Measurements from ENCODE around the gene GPR171. TPM values are rescaled to one million over a fixed set of nuclear protein-coding genes. Genes with fewer than 3 reads are reported as not detected.
A peak's percentile ranks its signal among the peaks of the same experiment; 100 is the strongest.

Gene GPR171
- total and polyA plus RNA-seq, 5 experiments from 2014 or later = 35.5 to 123 (median 69.3) TPM

DNA sequence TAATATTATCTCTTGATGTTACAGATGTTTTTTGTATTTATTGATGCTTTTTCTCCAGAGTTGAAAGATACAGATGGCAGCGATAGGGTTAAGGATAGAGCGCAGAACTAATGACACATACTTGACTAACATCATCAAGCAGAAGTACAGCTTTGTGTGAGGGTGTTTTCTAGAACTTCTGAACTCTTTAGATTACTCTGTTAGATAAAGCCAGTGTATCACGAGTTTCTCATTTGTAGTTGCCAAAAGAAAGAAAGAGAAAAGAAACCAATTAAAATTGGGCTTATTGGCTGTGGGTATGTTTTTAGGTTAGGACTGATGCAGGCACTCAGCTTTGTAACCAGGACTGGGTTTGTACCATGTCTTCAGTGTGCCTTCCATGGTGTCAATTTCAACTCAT is 6.6 kb upstream of the GPR171 start:
- peak overlapping the region in 3 of 10 donors; percentile 2 to 30 (median 15) for H3K4me3 Mint-ChIP-seq
- no peaks in the 10 kb centered on the region for H3K36me3 Mint-ChIP-seq
- DNase-seq (peak in 1 of 10 donors; percentile 36), ATAC-seq (peak; percentile 18 to 73)
- POLR2A ChIA-PET = interaction anchor here (1.2 to 2.2 kb wide), 2 partner anchors 20 to 42 kb away, joined by 5 to 7 read pairs; no protein-coding TSS in a partner anchor
- no peaks in the 10 kb centered on the region for H3K27me3 Mint-ChIP-seq
- no peaks in the 10 kb centered on the region for H3K9me3 Mint-ChIP-seq
- peaks cover 11 to 53% (median 48%) of the 10 kb centered on the region in 4 donors for H3K4me1 Mint-ChIP-seq
- peak overlapping the region in 7 of 10 donors; percentile 9 to 78 (median 69) for H3K27ac Mint-ChIP-seq

GRCh38 chr3:151206201-151206600 is 3.2 kb upstream of the GPR171 start:
- H3K4me3 Mint-ChIP-seq = peak overlapping the region in 2 of 10 donors; percentile 29 to 36
- no peaks in the 10 kb centered on the region for H3K9me3 Mint-ChIP-seq
- no peaks in the 10 kb centered on the region for H3K36me3 Mint-ChIP-seq
- DNase-seq = no peak
- peak overlapping the region in 7 of 10 donors; percentile 28 to 96 (median 93) for H3K27ac Mint-ChIP-seq
- H3K27me3 Mint-ChIP-seq = no peaks in the 10 kb centered on the region
- no peak for ATAC-seq
- POLR2A ChIA-PET = interaction anchor here (0.9 to 1.4 kb wide), 2 partner anchors 10 to 20 kb away, joined by 3 to 4 read pairs; no protein-coding TSS in a partner anchor
- H3K4me1 Mint-ChIP-seq = peaks cover 16 to 79% (median 65%) of the 10 kb centered on the region in 4 donors

DNA sequence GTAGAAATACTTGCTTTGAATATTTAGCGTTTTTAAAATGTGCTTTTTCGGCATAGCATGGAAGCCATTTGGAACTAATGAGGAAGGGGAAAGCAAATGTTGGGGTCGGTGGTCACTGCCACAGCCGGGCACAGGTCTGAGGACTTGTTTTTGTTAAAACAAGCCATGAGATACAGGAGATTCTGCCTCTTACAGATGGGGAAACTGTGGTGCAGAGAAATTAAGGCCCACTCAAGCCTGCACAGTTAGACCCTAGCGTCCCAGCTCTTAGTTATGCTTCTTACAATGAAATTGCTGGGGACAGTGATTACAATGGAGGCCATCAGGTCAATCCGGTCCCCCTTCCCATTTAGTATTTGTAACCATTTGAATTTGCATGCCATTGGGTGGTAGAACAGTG is 2.5 kb upstream of the GPR171 start:
- ATAC-seq (no peak), DNase-seq (no peak)
- no peaks in the 10 kb centered on the region for H3K27me3 Mint-ChIP-seq
- POLR2A ChIA-PET = interaction anchor here (1.0 to 1.4 kb wide), 2 partner anchors 19 to 34 kb away, joined by 3 read pairs; no protein-coding TSS in a partner anchor
- H3K27ac Mint-ChIP-seq = peak overlapping the region; percentile 42 to 96 (median 91)
- peak overlapping the region in 7 of 10 donors; percentile 16 to 53 (median 22) for H3K4me3 Mint-ChIP-seq
- H3K4me1 Mint-ChIP-seq = peaks cover 15 to 77% (median 65%) of the 10 kb centered on the region in 4 donors
- no peaks in the 10 kb centered on the region for H3K9me3 Mint-ChIP-seq
- no peaks in the 10 kb centered on the region for H3K36me3 Mint-ChIP-seq

- DNase-seq (no peak), ATAC-seq (no peak)
- Mint-ChIP-seq H3K4me1 (peaks cover 16 to 76% (median 64%) of the 10 kb centered on the region in 4 donors), H3K27me3 (no peaks in the 10 kb centered on the region), H3K4me3 (peak overlapping the region; percentile 6 to 73 (median 66)), H3K27ac (peak overlapping the region; percentile 42 to 96 (median 92)), H3K36me3 (peaks cover 0 to under 1% (median 0%) of the 10 kb centered on the region in 3 donors), H3K9me3 (no peaks in the 10 kb centered on the region)
- POLR2A ChIA-PET = interaction anchor here (1.0 to 1.4 kb wide), 2 partner anchors 19 to 34 kb away, joined by 3 read pairs; no protein-coding TSS in a partner anchor
Observed at GRCh38 chr3:151204530-151205402, 1.8 kb upstream of the GPR171 start.

GRCh38 chr3:151201051-151201730 is 1.8 kb downstream of the GPR171 start:
- H3K36me3 Mint-ChIP-seq = peaks cover 0 to 20% (median 4%) of the 10 kb centered on the region in 3 donors
- peak in 2 of 10 donors; percentile 21 to 29 for DNase-seq
- H3K4me1 Mint-ChIP-seq = peaks cover 14 to 68% (median 54%) of the 10 kb centered on the region in 4 donors
- no peaks in the 10 kb centered on the region for H3K27me3 Mint-ChIP-seq
- H3K9me3 Mint-ChIP-seq = no peaks in the 10 kb centered on the region
- peak overlapping the region; percentile 60 to 85 (median 81) for H3K4me3 Mint-ChIP-seq
- POLR2A ChIA-PET = interaction anchor here (0.7 to 3.1 kb wide), 8 partner anchors 9 to 1067 kb away, joined by 3 to 18 read pairs (median 8); partner anchors contain the start of genes EIF2A, MBNL1, SERP1 and SIAH2
- H3K27ac Mint-ChIP-seq = peak overlapping the region; percentile 46 to 96 (median 92)
- no peak for ATAC-seq

DNA sequence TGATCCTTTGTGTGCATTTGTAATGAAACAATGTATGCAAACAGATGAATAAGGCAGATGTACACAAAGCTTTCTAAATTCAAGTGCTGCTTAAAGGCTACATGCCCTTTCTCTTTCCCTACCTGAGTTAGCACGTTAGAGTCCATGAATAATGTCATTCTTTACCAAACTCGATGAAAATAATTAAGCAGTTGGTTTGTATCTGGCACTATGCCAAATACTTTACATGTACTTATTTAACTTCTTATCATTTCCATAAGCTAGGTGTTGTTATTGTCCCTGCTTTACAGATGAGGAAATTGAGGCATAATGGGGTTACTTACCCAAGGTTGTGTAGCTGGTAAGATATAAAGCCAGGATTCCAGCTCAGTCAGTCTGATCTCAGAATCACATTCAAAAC is 2.4 kb downstream of the GPR171 start:
- POLR2A ChIA-PET = interaction anchor here (0.7 to 3.1 kb wide), 8 partner anchors 10 to 1068 kb away, joined by 3 to 18 read pairs (median 8); partner anchors contain the start of genes EIF2A, MBNL1, SERP1 and SIAH2
- Mint-ChIP-seq H3K27me3 (no peaks in the 10 kb centered on the region), H3K27ac (peak overlapping the region; percentile 46 to 96 (median 90)), H3K4me1 (peaks cover 14 to 62% (median 51%) of the 10 kb centered on the region in 4 donors), H3K9me3 (no peaks in the 10 kb centered on the region), H3K4me3 (peak overlapping the region; percentile 55 to 84 (median 80)), H3K36me3 (peaks cover 0 to 20% (median 4%) of the 10 kb centered on the region in 3 donors)
- no peak for ATAC-seq
- peak in 1 of 10 donors; percentile 7 for DNase-seq

DNA sequence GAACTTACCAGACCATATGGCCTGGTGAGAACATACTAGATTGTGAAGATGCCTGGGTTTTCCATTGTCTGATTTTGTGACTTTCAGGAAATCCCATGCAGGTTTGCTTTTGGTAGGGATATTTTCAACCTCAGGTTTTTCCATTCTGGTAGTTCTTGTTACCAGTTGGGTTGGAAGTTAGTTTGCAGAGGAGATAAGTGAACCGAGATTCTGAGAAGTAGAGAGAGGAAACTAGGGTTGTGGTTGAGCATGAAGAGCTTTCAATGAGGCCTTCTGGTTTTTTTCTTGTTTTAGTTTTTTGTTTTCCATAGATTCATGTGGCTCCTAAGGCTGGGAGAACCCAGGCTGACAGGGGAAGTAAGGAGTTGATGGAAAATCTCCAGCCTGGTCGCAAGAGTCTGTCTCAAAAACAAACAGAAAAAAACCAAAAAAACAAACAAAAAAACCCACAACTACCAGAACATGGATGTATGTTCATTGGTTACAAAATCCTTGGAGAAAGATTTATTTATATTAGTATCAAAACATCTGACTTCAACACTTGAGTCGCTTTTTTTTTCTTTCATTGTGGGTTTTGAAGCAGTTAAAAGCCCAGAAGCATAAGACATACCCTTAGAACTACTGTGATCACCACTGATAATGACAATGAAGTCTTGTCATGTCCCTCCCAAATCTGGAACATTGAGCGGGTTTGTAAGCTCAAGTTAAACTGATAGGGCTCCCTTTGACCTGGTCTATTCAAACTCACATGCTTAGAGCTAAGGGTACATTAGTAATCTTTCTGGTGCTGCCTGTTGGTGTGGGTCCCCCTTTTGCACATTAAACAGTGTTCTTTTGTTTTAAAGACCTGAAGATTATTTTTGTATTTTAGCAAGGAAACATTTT is 3.2 kb downstream of the GPR171 start:
- H3K4me3 Mint-ChIP-seq = peak overlapping the region; percentile 60 to 87 (median 80)

DNA sequence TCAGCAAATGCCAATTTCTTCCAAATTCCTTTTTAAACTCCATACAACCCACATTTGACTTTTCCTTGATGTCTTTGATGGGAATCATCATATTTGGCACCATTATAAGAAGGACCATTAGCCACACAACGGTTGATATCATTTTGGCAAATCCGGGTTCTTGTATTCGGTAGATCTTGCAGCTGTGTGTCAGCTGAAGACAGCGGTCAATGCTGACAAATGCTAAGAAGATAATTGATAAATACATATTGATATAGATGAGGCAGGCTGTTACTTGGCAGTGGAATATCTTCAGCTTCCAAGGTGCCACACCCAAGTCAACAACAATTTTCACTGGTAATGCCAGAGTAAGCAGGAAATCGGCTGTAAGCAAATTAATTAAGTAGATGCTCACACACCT is 4.2 kb downstream of the GPR171 start:
- DNase-seq (no peak), ATAC-seq (no peak)
- no peaks in the 10 kb centered on the region for H3K27me3 Mint-ChIP-seq
- peak overlapping the region in 6 of 10 donors; percentile 3 to 84 (median 81) for H3K4me3 Mint-ChIP-seq
- no peaks in the 10 kb centered on the region for H3K9me3 Mint-ChIP-seq
- POLR2A ChIA-PET = interaction anchor here (0.6 to 3.1 kb wide), 2 partner anchors 9 to 16 kb away, joined by 3 to 11 read pairs; no protein-coding TSS in a partner anchor
- H3K27ac Mint-ChIP-seq = peak overlapping the region in 9 of 10 donors; percentile 21 to 96 (median 91)
- H3K4me1 Mint-ChIP-seq = peaks cover 10 to 45% (median 36%) of the 10 kb centered on the region in 4 donors
- H3K36me3 Mint-ChIP-seq = peaks cover 0 to 20% (median 4%) of the 10 kb centered on the region in 3 donors

More for the DNA sequence above, 3.2 kb downstream of the GPR171 start:
- ATAC-seq = peak in 1 of 2 donors; percentile 14
- no peaks in the 10 kb centered on the region for H3K9me3 Mint-ChIP-seq
- DNase-seq = peak in 1 of 10 donors; percentile 23
- H3K27me3 Mint-ChIP-seq = no peaks in the 10 kb centered on the region
- peaks cover 14 to 54% (median 43%) of the 10 kb centered on the region in 4 donors for H3K4me1 Mint-ChIP-seq
- H3K36me3 Mint-ChIP-seq = peaks cover 0 to 20% (median 4%) of the 10 kb centered on the region in 3 donors
- peak overlapping the region; percentile 46 to 96 (median 93) for H3K27ac Mint-ChIP-seq
- POLR2A ChIA-PET = interaction anchor here (1.3 to 3.1 kb wide), 5 partner anchors 11 to 436 kb away, joined by 3 to 18 read pairs (median 8); partner anchors contain the start of gene SIAH2

DNA sequence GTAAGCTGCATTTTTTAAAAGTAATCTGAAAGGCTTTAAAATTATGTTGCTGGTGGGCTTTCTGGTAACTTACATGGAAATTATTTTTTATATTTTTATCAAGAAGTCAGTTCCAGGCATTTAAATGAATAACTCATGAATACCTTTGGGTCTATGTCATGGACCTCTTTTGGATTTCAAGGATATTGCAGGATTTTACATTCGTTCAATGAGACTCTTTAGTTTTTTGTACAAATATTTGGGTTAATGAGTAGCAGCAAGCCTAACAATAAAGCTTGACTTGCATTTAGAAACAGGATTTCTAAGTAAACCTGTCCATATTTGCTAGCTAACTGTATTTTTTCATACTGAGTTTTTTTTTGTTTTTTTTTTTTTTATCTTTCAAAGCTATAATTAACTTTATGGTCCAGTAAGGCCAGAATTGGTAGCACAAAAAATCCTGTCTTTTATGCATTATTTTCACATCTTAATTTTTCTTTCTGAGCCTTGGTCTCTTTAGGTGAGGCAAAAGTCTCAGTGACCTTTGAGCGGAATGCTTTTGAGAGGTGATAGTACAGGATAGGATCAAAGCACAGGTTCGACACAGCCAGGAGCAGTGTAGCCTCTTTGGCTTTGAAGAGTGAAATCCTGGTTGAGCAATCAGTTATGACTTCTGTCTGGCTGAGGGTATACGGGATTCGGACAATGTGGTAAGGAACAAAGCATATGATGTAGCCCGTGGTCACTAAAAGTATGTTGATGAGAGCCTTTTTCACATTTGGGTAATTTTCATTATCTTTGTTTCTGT is 4.8 kb downstream of the GPR171 start:
- Mint-ChIP-seq H3K4me1 (peaks cover 10 to 43% (median 35%) of the 10 kb centered on the region in 4 donors), H3K4me3 (peak overlapping the region in 2 of 10 donors; percentile 3 to 32), H3K27ac (peak overlapping the region in 7 of 10 donors; percentile 28 to 96 (median 78)), H3K27me3 (no peaks in the 10 kb centered on the region), H3K36me3 (peaks cover 0 to 20% (median 4%) of the 10 kb centered on the region in 3 donors), H3K9me3 (no peaks in the 10 kb centered on the region)
- DNase-seq = no peak
- POLR2A ChIA-PET = interaction anchor here (0.6 to 1.7 kb wide), 2 partner anchors 8 to 15 kb away, joined by 3 to 4 read pairs; no protein-coding TSS in a partner anchor
- ATAC-seq = no peak

DNA sequence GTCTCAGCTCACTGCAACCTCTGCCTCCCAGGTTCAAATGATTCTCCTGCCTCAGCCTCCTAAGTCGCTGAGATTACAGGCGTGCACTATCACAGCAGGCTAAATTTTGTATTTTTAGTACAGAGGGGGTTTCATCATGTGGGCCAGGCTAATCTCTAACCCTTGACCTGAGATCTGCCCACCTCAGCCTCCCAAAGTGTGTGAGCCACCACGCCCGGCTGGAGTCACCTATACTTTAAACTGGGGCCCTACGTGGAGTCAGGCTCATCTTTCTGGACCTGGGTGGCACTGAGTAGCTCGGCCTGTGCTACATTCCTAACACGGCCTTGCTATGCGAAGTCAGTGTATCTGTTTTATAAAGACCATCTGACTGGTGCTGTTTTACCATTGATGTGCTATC is 5.8 kb downstream of the GPR171 start:
- H3K4me1 Mint-ChIP-seq = peaks cover 10 to 35% (median 29%) of the 10 kb centered on the region in 4 donors
- H3K27me3 Mint-ChIP-seq = no peaks in the 10 kb centered on the region
- no peak overlapping the region for H3K27ac Mint-ChIP-seq
- no peak overlapping the region for H3K4me3 Mint-ChIP-seq
- DNase-seq (no peak), ATAC-seq (no peak)
- H3K9me3 Mint-ChIP-seq = no peaks in the 10 kb centered on the region
- POLR2A ChIA-PET = interaction anchor here (1.7 kb wide), 1 partner anchor 14 kb away, joined by 4 read pairs; no protein-coding TSS in a partner anchor
- peaks cover 0 to 20% (median 4%) of the 10 kb centered on the region in 3 donors for H3K36me3 Mint-ChIP-seq

All from naive thymus-derived CD8-positive, alpha-beta T cell (primary cell).